ENCODE results near the gene PXMP2.

- TF ChIP-seq, protein P1, sequence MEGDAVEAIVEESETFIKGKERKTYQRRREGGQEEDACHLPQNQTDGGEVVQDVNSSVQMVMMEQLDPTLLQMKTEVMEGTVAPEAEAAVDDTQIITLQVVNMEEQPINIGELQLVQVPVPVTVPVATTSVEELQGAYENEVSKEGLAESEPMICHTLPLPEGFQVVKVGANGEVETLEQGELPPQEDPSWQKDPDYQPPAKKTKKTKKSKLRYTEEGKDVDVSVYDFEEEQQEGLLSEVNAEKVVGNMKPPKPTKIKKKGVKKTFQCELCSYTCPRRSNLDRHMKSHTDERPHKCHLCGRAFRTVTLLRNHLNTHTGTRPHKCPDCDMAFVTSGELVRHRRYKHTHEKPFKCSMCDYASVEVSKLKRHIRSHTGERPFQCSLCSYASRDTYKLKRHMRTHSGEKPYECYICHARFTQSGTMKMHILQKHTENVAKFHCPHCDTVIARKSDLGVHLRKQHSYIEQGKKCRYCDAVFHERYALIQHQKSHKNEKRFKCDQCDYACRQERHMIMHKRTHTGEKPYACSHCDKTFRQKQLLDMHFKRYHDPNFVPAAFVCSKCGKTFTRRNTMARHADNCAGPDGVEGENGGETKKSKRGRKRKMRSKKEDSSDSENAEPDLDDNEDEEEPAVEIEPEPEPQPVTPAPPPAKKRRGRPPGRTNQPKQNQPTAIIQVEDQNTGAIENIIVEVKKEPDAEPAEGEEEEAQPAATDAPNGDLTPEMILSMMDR (IDR thresholded peaks at IDR 0.05) = no peak
- TF ChIP-seq EP300 (IDR thresholded peaks at IDR 0.05) (no peak), POLR2A (IDR thresholded peaks at IDR 0.05) (no peak)
Observed at GRCh38 chr12:132689227-132689626, 1.8 kb downstream of the PXMP2 start.
